ENCODE data around the gene NID1. TPM values are rescaled to one million over a fixed set of nuclear protein-coding genes. Genes with fewer than 3 reads are reported as not detected.

Gene NID1
- total and polyA plus RNA-seq, 2 experiments from 2014 or later, result 77.7 to 82.0 TPM

DNA sequence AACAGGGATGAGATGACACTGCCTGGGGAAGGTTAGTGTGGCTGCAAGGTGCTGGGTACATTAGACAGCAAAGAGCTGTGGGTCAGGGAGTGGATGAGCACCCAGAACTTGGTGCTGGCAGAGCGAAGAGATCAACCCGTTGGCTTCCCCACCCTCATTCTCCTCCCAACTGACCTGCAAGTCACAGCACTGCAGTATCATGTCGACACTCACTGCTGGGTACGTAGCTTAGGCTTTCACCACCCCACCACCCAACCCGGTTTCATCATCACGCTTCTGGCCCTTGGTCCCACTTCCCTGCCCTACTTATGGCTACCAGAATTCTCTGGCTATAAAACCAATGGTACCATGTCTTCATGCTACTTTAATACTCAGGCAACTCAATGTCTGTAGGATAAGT lies 124.6 kb downstream of the NID1 start:
- Histone ChIP-seq H3K27ac (no peak overlapping the region), H4K20me1 (ENCODE audit: insufficient read depth) (no peaks in the 10 kb centered on the region), H3K27me3 (replicated peaks; ENCODE audit: insufficient read depth) (no peaks in the 10 kb centered on the region), H3K4me3 (no peak overlapping the region), H3K9me3 (ENCODE audit: low read depth) (no peaks in the 10 kb centered on the region), H2AFZ (no peak overlapping the region), H3K4me1 (ENCODE audit: insufficient read depth) (peaks cover 14% of the 10 kb centered on the region), H3K9me2 (ENCODE audit: insufficient read depth) (no peaks in the 10 kb centered on the region), H3K9ac (no peak overlapping the region), H3K4me2 (ENCODE audit: unreplicated experiment) (no peak overlapping the region), H3K79me2 (ENCODE audit: insufficient read depth) (no peaks in the 10 kb centered on the region), H3F3A (ENCODE audit: insufficient read depth) (peaks cover 4% of the 10 kb centered on the region), H3K36me3 (ENCODE audit: low read depth) (no peaks in the 10 kb centered on the region)
- TF ChIP-seq EZH2phosphoT487 (IDR thresholded peaks at IDR 0.05; ENCODE audit: insufficient read depth, low read depth) (no peak), EZH2 (IDR thresholded peaks at IDR 0.05; ENCODE audit: insufficient read depth, poor library complexity, severe bottlenecking) (no peak)
- WGBS, 2 experiments (ENCODE audit: low coverage in 1 of 2, low lambda C conversion rate in 2 of 2, missing lambda C conversion rate in 2 of 2), result 92 to 97% methylated on average over 6 of the region's 6 CpGs
- no peak for DNase-seq
- in situ Hi-C loops (cut with MboI), result no loop called here

DNA sequence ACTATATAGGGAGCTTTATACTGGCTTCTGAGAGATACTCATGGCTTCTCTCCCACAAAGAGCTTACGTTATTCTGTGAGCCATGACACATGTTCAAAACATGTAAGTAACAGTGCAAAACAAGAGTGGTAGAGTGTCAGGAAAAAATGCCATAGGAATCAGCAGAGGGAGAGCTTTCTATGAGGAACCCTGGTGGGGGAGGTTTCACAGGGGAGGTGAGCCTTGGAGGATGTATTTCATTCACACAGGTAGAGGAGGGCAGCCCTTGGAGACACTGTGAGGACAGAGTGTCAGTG lies 125.5 kb downstream of the NID1 start:
- DNase-seq, result peak; percentile 54
- Histone ChIP-seq H3K27ac (no peak overlapping the region), H2AFZ (no peak overlapping the region), H3K9me3 (ENCODE audit: low read depth) (no peaks in the 10 kb centered on the region), H3K79me2 (ENCODE audit: insufficient read depth) (no peaks in the 10 kb centered on the region), H3K36me3 (ENCODE audit: low read depth) (no peaks in the 10 kb centered on the region), H4K20me1 (ENCODE audit: insufficient read depth) (no peaks in the 10 kb centered on the region), H3K4me1 (ENCODE audit: insufficient read depth) (peaks cover 14% of the 10 kb centered on the region), H3K9me2 (ENCODE audit: insufficient read depth) (no peaks in the 10 kb centered on the region), H3K4me3 (no peak overlapping the region), H3K27me3 (replicated peaks; ENCODE audit: insufficient read depth) (no peaks in the 10 kb centered on the region), H3K4me2 (ENCODE audit: unreplicated experiment) (no peak overlapping the region), H3F3A (ENCODE audit: insufficient read depth) (peaks cover 4% of the 10 kb centered on the region), H3K9ac (no peak overlapping the region)
- in situ Hi-C loops (cut with MboI), result no loop called here
- WGBS, 2 experiments (ENCODE audit: low coverage in 1 of 2, low lambda C conversion rate in 2 of 2, missing lambda C conversion rate in 2 of 2), result 31 to 40% methylated on average over 1 of the region's 1 CpG
- TF ChIP-seq EZH2 (IDR thresholded peaks at IDR 0.05; ENCODE audit: insufficient read depth, poor library complexity, severe bottlenecking), result no peak
- TF ChIP-seq EZH2phosphoT487 (IDR thresholded peaks at IDR 0.05; ENCODE audit: insufficient read depth, low read depth), result no peak

DNA sequence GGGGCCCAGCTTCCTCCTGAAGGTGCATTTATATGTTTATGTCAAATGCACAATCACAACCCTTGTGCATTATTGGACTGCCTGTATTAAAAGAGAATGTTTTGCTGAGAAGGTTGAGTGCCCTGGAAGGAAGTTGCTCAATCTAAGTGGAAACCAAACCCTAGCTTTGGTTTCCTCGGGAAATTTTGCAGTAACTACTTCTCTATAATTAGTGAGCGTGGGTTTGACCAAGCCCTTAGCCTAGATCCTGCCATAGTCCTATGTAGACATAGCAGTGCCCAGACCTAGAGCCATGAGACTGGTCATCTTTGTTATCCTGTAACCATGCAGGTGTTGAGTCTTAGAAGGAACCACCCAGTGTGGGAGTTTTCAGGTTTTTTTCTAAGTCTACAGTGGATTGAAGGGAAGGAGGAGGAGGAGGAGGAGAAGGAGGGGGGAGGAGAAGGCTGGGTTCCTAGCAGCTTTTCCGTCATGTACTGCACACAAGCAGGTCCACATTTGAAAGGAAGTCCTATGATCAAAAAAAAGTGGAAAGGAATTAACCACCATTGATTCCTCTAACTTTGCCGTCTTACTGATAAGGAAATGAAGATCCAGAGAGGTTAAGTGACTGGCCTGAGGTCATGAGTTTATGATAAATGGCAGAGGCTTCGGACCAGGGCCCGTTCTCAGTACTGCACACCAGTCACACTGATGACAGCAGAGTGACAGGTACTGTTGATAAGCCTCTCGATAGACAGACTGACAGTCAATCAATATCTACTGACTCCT lies 126.0 kb downstream of the NID1 start:
- Histone ChIP-seq H3K27me3 (replicated peaks; ENCODE audit: insufficient read depth) (no peaks in the 10 kb centered on the region), H3K4me1 (ENCODE audit: insufficient read depth) (peaks cover 13% of the 10 kb centered on the region), H3K4me2 (ENCODE audit: unreplicated experiment) (no peak overlapping the region), H3F3A (ENCODE audit: insufficient read depth) (peaks cover 4% of the 10 kb centered on the region), H3K27ac (no peak overlapping the region), H2AFZ (no peak overlapping the region), H4K20me1 (ENCODE audit: insufficient read depth) (no peaks in the 10 kb centered on the region), H3K9me2 (ENCODE audit: insufficient read depth) (no peaks in the 10 kb centered on the region), H3K79me2 (ENCODE audit: insufficient read depth) (no peaks in the 10 kb centered on the region), H3K36me3 (ENCODE audit: low read depth) (no peaks in the 10 kb centered on the region), H3K9me3 (ENCODE audit: low read depth) (no peaks in the 10 kb centered on the region), H3K9ac (no peak overlapping the region), H3K4me3 (no peak overlapping the region)
- WGBS, 2 experiments (ENCODE audit: low coverage in 1 of 2, low lambda C conversion rate in 2 of 2, missing lambda C conversion rate in 2 of 2), result 72 to 78% methylated on average over 7 of the region's 7 CpGs
- in situ Hi-C loops (cut with MboI), result no loop called here
- TF ChIP-seq EZH2 (IDR thresholded peaks at IDR 0.05; ENCODE audit: insufficient read depth, poor library complexity, severe bottlenecking), result no peak
- TF ChIP-seq EZH2phosphoT487 (IDR thresholded peaks at IDR 0.05; ENCODE audit: insufficient read depth, low read depth), result no peak
- no peak for DNase-seq

DNA sequence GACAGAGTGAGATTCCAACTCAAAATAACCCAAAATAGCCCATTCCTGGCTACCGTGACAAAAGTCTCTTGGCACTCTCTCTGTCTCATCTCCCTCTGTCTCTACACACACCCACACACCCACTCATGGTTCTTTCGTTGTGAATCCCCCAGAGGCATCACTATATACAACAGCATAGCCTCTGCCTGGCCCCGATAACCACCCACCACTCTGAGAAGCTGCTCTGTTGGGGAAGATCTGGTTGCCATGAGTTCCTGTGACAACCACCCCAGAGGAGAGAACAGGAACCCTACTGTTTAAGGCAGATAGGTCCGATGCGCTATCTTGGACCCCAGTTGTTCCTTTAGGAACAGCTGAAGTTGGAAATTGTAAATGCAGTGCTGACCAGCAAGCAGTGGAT lies 127.8 kb downstream of the NID1 start:
- Histone ChIP-seq H3K9me2 (ENCODE audit: insufficient read depth) (no peaks in the 10 kb centered on the region), H4K20me1 (ENCODE audit: insufficient read depth) (no peaks in the 10 kb centered on the region), H3K4me2 (ENCODE audit: unreplicated experiment) (no peak overlapping the region), H2AFZ (no peak overlapping the region), H3K9ac (no peak overlapping the region), H3K27me3 (replicated peaks; ENCODE audit: insufficient read depth) (no peaks in the 10 kb centered on the region), H3K27ac (no peak overlapping the region), H3F3A (ENCODE audit: insufficient read depth) (no peaks in the 10 kb centered on the region), H3K4me1 (ENCODE audit: insufficient read depth) (peaks cover 4% of the 10 kb centered on the region), H3K79me2 (ENCODE audit: insufficient read depth) (no peaks in the 10 kb centered on the region), H3K36me3 (ENCODE audit: low read depth) (no peaks in the 10 kb centered on the region), H3K9me3 (ENCODE audit: low read depth) (no peaks in the 10 kb centered on the region), H3K4me3 (no peak overlapping the region)
- in situ Hi-C loops (cut with MboI), result no loop called here
- WGBS, 2 experiments (ENCODE audit: low coverage in 1 of 2, low lambda C conversion rate in 2 of 2, missing lambda C conversion rate in 2 of 2), result 61 to 75% methylated on average over 5 of the region's 5 CpGs
- no peak for DNase-seq
- TF ChIP-seq EZH2phosphoT487 (IDR thresholded peaks at IDR 0.05; ENCODE audit: insufficient read depth, low read depth), result no peak
- TF ChIP-seq EZH2 (IDR thresholded peaks at IDR 0.05; ENCODE audit: insufficient read depth, poor library complexity, severe bottlenecking), result no peak
